ENCODE results near the gene SHROOM3.

DNA sequence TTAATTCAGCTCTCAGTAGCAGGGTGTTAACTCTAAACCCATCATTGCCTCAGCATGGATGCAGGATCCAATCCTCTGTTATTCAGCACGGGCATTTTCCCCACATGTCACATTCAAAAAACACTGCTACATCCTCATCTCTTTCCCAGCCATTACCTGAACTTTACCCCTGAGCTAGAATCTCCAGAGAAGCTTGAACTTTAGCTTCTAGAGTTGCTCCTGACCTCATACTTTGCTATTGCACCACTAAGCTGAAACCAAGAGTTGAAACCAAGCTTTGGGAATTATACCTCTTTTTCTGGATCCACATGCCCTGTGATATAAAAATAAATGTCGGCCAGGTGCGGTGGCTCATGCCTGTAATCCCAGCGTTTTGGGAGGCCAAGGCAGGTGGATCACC is 90.7 kb downstream of the SHROOM3 start:
- TF ChIP-seq, protein P1, sequence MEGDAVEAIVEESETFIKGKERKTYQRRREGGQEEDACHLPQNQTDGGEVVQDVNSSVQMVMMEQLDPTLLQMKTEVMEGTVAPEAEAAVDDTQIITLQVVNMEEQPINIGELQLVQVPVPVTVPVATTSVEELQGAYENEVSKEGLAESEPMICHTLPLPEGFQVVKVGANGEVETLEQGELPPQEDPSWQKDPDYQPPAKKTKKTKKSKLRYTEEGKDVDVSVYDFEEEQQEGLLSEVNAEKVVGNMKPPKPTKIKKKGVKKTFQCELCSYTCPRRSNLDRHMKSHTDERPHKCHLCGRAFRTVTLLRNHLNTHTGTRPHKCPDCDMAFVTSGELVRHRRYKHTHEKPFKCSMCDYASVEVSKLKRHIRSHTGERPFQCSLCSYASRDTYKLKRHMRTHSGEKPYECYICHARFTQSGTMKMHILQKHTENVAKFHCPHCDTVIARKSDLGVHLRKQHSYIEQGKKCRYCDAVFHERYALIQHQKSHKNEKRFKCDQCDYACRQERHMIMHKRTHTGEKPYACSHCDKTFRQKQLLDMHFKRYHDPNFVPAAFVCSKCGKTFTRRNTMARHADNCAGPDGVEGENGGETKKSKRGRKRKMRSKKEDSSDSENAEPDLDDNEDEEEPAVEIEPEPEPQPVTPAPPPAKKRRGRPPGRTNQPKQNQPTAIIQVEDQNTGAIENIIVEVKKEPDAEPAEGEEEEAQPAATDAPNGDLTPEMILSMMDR (conservative IDR thresholded peaks at IDR 0.05 in 1 of 2, IDR thresholded peaks at IDR 0.05 in 1 of 2; ENCODE audit: extremely low read depth in 1 of 2, insufficient read depth in 1 of 2, low read depth in 1 of 2, low read length in 2 of 2), result no peak
- no peak for TF ChIP-seq EZH2 (IDR thresholded peaks at IDR 0.05; ENCODE audit: borderline replicate concordance, low read length)

Measured in mammary epithelial cell (primary cell).